HG02798 (cell line): ENCODE results near the gene COL5A2.

Source experiments
- ATAC-seq: cut with Tn5 transposase; IDR thresholded peaks from one replicate; pipeline ENCODE4 v1.9.1; 2021; ENCODE audit warnings: mild to moderate bottlenecking; ENCODE audit not compliant: unreplicated experiment, poor library complexity

COL5A2 gene

GRCh38 chr2:189111063-189111715, 68.4 kb downstream of the COL5A2 start:
- ATAC-seq: no peak

DNA sequence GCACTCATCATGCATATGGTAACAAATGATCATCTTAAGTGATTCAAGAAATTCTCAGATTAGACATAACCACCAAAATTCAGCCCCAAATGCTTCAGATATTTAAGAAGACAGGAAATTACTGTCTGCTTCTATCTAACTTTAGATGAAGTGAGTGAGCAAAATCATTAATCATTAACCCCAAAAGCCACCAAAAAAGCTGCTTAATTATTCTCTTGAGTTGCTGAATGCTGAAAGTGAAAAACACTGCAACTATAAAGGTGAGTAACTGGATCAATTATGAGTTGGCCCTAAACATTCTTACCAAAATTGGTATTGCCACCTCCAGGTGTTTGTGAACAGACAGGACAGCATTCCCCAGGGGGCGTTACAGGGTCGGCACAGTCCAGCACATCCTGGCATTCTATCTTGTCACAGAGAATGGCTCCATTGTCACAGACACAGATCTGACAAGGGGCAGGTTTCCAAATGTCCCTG, 69.6 kb downstream of the COL5A2 start:
- peak; percentile 92 for ATAC-seq

GRCh38 chr2:189104934-189105333, 74.6 kb downstream of the COL5A2 start:
- ATAC-seq: no peak

- no peak for ATAC-seq
Observed at GRCh38 chr2:189102735-189103134, 76.8 kb downstream of the COL5A2 start.

DNA sequence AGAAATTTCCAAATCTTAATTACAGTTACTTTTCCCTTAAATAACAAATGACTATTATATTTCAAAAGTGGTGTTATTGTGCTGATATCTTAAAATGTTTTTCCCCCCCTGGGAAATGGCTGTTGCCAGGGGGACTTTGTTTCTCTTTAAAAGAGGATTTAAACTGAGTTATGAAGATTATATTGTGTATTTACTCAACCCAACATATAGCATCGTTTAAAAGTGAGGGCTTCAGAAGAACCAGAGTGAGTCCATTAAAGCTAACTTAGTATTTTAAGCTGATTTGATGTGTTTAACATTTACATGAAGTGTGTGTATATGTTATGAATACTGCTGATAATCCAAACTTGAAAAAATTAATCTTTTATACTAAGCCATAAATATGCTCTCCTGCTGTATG, 81.6 kb downstream of the COL5A2 start:
- no peak for ATAC-seq

- ATAC-seq: no peak
Observed at GRCh38 chr2:189096769-189097447, 82.7 kb downstream of the COL5A2 start.

DNA sequence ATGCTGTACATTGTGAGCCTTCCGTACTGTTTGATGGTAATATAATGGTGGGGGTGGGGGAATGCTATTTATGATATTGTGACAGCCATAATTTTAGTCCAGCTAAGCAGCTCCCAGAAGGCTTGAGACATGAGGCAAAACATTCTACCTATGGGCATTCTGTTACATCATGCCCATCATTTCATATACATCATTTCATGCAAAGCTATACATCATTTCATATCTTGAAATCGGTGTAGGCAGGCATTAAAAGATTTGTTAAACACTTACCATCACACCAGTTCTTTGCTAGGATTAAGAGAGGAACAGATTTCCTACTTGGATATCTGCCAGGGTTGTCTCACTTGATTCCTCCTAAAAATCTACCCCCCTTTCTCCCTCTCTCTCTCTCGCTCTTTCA, 84.5 kb downstream of the COL5A2 start:
- ATAC-seq: no peak

DNA sequence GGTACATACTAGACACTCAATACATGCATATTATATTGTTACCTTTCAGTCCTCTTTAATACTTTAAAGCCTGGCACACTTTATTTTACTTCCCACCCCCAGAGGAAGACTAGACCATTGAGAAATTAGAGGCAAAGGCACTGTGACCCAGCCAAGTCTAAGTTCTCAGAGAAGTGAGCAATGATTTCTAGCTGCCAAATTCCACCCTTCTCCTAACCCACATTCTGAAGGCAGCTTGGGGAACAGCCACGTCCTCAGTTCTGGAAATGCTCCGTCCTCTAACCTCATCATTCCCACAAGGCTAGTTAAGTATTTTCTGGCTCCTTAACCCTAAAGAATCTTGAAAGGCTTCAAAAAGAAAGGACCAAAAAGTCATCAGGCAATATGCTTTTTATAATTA, 86.6 kb downstream of the COL5A2 start:
- no peak for ATAC-seq

- ATAC-seq: no peak
Observed at GRCh38 chr2:189091253-189091652, 88.3 kb downstream of the COL5A2 start.

- no peak for ATAC-seq
Observed at GRCh38 chr2:189088591-189089205, 90.9 kb downstream of the COL5A2 start.

GRCh38 chr2:189086710-189087109, 92.9 kb downstream of the COL5A2 start:
- no peak for ATAC-seq

DNA sequence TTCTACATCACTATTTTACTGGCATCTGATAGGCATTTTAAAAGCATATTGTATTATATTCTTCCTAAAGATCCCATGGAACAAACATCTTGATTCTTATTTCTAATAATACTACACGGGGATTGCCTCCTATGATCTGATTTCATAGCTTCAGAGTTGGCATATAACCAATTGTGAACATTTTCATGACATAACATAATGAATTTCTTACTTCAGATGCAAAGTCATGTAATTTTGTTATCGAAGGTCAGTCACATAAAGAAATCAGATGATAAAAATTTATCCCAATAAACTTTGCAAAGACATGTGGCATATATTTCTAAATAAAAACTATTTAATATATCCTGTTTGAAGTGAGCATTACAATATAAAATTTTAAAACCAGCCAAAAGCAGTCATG, 93.3 kb downstream of the COL5A2 start:
- no peak for ATAC-seq

- ATAC-seq: no peak
Observed at GRCh38 chr2:189083606-189084005, 96.0 kb downstream of the COL5A2 start.

DNA sequence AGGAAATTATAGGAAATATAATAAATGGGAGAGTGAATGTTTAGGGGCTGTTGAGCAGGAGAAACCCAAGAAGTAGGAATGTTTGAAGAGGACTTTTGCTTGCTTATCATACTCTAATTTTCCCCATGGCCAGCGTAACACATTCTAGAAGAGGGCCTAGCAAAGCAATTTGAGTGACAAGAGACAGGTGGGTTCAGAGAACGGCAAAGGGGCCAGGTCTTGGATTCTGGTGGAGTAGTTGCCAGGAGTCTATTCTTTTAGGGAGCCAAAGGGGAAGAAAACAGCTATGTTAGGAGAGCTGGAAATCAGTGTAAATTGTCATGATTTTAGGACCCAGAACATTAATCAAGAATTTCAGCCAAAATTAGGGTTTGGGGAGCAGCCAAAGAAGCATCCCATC, 96.5 kb downstream of the COL5A2 start:
- no peak for ATAC-seq

DNA sequence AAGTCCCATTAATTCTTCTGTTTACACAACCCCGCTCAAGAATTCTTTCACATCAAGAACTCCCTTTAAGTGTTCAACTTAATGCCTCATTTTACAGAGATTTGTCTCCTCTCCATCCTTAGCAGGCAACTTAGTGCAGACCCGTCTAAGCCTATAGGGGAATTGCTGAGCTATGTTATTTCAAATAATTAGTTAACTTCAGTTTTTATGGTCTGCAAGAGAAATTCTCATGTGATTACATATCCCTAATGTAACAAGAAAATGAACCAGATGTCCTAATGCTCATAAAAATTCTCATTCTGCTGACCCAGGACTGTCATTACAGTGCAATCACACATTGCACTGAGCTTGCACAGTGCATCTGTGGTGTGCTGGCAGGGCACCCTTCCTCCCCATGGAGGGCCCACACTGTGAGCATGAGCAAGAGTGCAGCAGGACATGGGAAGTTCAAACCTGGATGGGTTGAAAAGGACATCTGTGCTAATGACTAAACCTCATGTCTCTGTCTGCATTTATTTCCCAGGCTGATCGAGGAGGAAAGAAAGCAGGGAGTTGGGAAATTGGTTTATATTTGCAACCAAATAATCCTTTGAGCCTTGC, 97.1 kb downstream of the COL5A2 start:
- ATAC-seq: no peak

- ATAC-seq: no peak
Observed at GRCh38 chr2:189076572-189076971, 103.0 kb downstream of the COL5A2 start.

- no peak for ATAC-seq
Observed at GRCh38 chr2:189076120-189076519, 103.4 kb downstream of the COL5A2 start.

GRCh38 chr2:189074506-189074905, 105.1 kb downstream of the COL5A2 start:
- ATAC-seq: no peak

DNA sequence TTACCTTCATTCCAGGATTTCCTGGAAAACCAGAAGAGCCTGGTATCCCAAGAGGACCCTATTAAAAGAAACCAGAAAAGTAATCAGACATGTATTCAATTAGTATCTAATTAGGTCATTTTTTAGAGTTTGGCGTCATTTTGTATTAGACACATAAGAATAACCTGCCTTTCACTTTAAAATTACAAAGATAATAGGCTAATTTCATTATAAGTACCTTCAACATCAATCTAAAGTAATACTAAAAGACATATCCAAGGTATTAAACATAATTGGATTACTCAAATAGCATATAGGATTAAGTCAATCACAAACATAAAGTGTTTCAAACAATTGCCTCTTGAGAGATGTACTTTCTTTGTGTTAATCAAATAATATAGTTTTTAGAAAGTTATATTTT, 107.5 kb downstream of the COL5A2 start:
- no peak for ATAC-seq

DNA sequence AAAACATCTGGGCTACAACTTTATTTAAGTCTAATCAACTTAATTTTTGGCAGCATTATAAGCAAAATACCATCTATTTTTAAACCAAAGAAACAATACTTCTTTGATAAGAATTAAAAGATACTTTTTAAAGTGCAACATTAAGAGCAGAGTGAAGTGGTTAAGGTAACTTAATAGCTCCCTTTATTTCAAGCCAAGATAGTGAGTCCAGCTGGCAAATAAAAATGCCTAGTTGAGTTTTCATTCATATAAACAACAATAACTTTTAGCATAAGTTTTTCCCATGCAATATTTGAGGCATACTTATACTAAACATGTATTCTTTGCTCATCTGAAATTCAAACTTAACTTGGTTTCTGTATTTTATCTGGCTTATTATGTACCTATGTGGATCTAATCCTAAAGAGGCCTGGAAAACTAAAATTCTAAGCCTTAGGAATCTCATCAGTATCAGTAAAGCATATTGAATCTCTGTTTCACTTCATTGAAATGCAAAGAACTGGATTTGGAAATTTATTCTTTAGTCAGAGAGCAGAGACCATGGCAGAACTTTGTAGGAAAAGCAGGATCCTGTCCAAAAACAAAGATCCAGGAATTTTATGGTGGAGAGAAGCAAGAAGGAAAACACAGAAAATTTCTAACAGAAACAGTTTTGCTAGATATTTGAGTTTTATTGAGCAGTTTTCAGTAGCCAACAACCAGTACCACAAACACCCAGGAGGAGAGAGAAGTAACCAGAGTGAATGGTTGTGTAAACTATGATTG, 109.5 kb downstream of the COL5A2 start:
- ATAC-seq: no peak

DNA sequence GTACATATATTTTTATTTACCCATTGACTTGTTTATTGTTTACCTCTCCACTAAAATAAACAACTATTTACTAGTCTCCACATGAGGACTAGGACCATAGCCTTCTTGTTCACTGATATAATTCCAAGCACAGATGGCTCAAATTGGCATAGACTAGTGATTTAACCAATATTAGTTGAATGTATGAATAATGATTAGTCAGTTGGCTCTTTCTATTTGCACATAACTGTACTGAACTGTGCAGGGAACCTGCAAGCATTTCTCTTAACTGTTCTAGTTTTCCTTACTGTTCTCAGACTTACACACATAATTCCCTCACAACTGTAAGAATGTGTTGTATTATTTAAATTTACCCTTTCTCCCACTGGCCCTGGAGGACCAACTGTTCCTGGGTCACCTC, 113.5 kb downstream of the COL5A2 start:
- no peak for ATAC-seq
